HG03354 (cell line): ENCODE data around the gene LNP1.
"Not testable (repeated sequence)": the region's sequence is repeated elsewhere in the genome, so short reads cannot be mapped to it uniquely, and the experiment has no call there.

Experiments
- ATAC-seq: cut with Tn5 transposase; IDR thresholded peaks from one replicate; pipeline ENCODE4 v1.9.1; 2021; ENCODE audit warnings: mild to moderate bottlenecking; ENCODE audit not compliant: unreplicated experiment, poor library complexity, severe bottlenecking

Gene LNP1

GRCh38 chr3:100468676-100469075 is 67.3 kb downstream of the LNP1 start:
- ATAC-seq = no peak

- no peak for ATAC-seq
These were observed 69.6 kb downstream of the LNP1 start for GRCh38 chr3:100470951-100471350.

- no peak for ATAC-seq
These were observed 70.1 kb downstream of the LNP1 start for GRCh38 chr3:100471444-100471843.

GRCh38 chr3:100477851-100478360 is 76.6 kb downstream of the LNP1 start:
- not testable (repeated sequence) for ATAC-seq

GRCh38 chr3:100478521-100478920 is 77.2 kb downstream of the LNP1 start:
- ATAC-seq = not testable (repeated sequence)

GRCh38 chr3:100480081-100480480 is 78.7 kb downstream of the LNP1 start:
- ATAC-seq = no peak

GRCh38 chr3:100482176-100482575 is 80.8 kb downstream of the LNP1 start:
- no peak for ATAC-seq

GRCh38 chr3:100483529-100483928 is 82.2 kb downstream of the LNP1 start:
- ATAC-seq = no peak

GRCh38 chr3:100486808-100487207 is 85.5 kb downstream of the LNP1 start:
- ATAC-seq = no peak

- ATAC-seq = no peak
These were observed 87.8 kb downstream of the LNP1 start for GRCh38 chr3:100489118-100489517.

- ATAC-seq = peak; percentile 97
These were observed 91.0 kb downstream of the LNP1 start, which contains the start of gene TMEM45A for GRCh38 chr3:100492059-100493006. Gene TMEM45A (plus strand): TSS chr3:100492619. CDS start chr3:100555212, 62,593 bp downstream.

GRCh38 chr3:100496711-100497261 is 95.4 kb downstream of the LNP1 start:
- ATAC-seq = peak; percentile 28

GRCh38 chr3:100499651-100500050 is 98.3 kb downstream of the LNP1 start:
- no peak for ATAC-seq

GRCh38 chr3:100500320-100500880 is 99.1 kb downstream of the LNP1 start:
- no peak for ATAC-seq

- no peak for ATAC-seq
These were observed 102.1 kb downstream of the LNP1 start for GRCh38 chr3:100503448-100503847.
